ENCODE measurements around the gene PRKCH. TPM values are rescaled to one million over a fixed set of nuclear protein-coding genes. Genes with fewer than 3 reads are reported as not detected.
A peak's percentile ranks its signal among the peaks of the same experiment; 100 is the strongest.

PRKCH gene
- polyA plus RNA-seq, 4 donors: 5.9 to 17.3 (median 12.9) TPM

DNA sequence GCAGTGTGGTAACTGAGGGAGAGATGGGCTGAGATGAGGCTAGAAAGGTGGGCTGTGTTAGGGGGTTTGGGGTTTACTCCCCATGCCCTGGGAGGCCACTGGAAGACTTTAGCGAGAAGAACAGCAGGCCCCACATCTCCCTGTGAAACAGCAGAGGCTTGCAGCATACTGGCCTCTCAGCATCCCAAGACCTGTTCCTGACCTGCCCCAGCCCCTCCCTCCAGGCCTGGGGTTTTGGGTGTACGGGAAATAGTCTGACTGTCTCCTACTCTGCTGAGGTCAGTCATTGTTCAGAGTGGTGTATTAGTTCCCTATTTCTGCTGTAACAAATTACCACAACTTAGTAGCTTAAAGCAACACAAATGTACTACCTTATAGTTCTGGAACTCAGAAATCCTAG lies 270.5 kb downstream of the PRKCH start:
- Histone ChIP-seq H3K27ac (ENCODE audit: low read depth in 1 of 3, low read length in 2 of 3) (no peak overlapping the region), H3K36me3 (ENCODE audit: control insufficient read depth in 3 of 3, insufficient read depth in 2 of 3, low read depth in 1 of 3, low read length in 3 of 3) (no peaks in the 10 kb centered on the region), H3K4me1 (ENCODE audit: control insufficient read depth in 3 of 3, insufficient read depth in 2 of 3, low read depth in 1 of 3, low read length in 2 of 3) (peaks cover 0 to 3% (median 0%) of the 10 kb centered on the region in 3 donors), H3K9me3 (ENCODE audit: control insufficient read depth in 2 of 2, insufficient read depth in 1 of 2, low read depth in 1 of 2, low read length in 1 of 2) (peaks cover 0 to 7% of the 10 kb centered on the region in 2 donors), H3K27me3 (ENCODE audit: control insufficient read depth in 3 of 3, insufficient read depth in 3 of 3, low read length in 3 of 3) (no peaks in the 10 kb centered on the region), H3K4me3 (ENCODE audit: low read depth in 1 of 3, low read length in 3 of 3) (no peak overlapping the region)
- WGBS, 3 donors: 93 to 95% (median 93%) methylated on average over 2 of the region's 2 CpGs
- DNase-seq: no peak
- FAIRE-seq: no peak

DNA sequence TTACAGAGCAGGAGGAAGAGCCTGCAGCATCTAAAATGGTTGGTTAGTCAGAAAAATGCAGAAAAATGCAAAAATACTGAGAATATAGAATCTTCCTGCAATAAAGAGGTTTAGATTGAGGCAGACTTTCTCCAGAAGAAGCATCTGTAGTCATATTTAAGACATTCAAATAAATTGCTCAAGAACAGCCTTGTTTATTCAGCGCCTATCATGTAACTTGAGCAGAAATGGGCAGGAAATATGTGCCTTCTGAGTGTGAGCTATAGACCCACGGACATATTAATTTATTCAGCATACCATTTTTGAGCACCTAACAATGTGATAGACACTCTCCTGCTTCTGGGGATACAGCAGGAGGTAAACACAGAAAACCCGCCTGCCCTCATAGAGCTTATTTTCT lies 272.0 kb downstream of the PRKCH start:
- no peak overlapping the region for H3K27ac ChIP-seq (ENCODE audit: low read depth in 1 of 3, low read length in 2 of 3)
- FAIRE-seq: no peak
- DNase-seq: no peak
- WGBS, 3 donors: 85 to 91% (median 89%) methylated on average over 3 of the region's 3 CpGs
- H3K4me3 ChIP-seq (ENCODE audit: low read depth in 1 of 3, low read length in 3 of 3): no peak overlapping the region
- H3K4me1 ChIP-seq (ENCODE audit: control insufficient read depth in 3 of 3, insufficient read depth in 2 of 3, low read depth in 1 of 3, low read length in 2 of 3): peaks cover 0 to 3% (median 0%) of the 10 kb centered on the region in 3 donors
- peaks cover 0 to 7% of the 10 kb centered on the region in 2 donors for H3K9me3 ChIP-seq (ENCODE audit: control insufficient read depth in 2 of 2, insufficient read depth in 1 of 2, low read depth in 1 of 2, low read length in 1 of 2)
- no peaks in the 10 kb centered on the region for H3K27me3 ChIP-seq (ENCODE audit: control insufficient read depth in 3 of 3, insufficient read depth in 3 of 3, low read length in 3 of 3)
- no peaks in the 10 kb centered on the region for H3K36me3 ChIP-seq (ENCODE audit: control insufficient read depth in 3 of 3, insufficient read depth in 2 of 3, low read depth in 1 of 3, low read length in 3 of 3)

GRCh38 chr14:61596990-61597389 lies 275.6 kb downstream of the PRKCH start:
- FAIRE-seq (no peak), DNase-seq (no peak)
- Histone ChIP-seq H3K4me1 (ENCODE audit: control insufficient read depth in 3 of 3, insufficient read depth in 2 of 3, low read depth in 1 of 3, low read length in 2 of 3) (no peaks in the 10 kb centered on the region), H3K9me3 (ENCODE audit: control insufficient read depth in 2 of 2, insufficient read depth in 1 of 2, low read depth in 1 of 2, low read length in 1 of 2) (peaks cover 0 to 6% of the 10 kb centered on the region in 2 donors), H3K4me3 (ENCODE audit: low read depth in 1 of 3, low read length in 3 of 3) (no peak overlapping the region), H3K27ac (ENCODE audit: low read depth in 1 of 3, low read length in 2 of 3) (no peak overlapping the region), H3K36me3 (ENCODE audit: control insufficient read depth in 3 of 3, insufficient read depth in 2 of 3, low read depth in 1 of 3, low read length in 3 of 3) (no peaks in the 10 kb centered on the region), H3K27me3 (ENCODE audit: control insufficient read depth in 3 of 3, insufficient read depth in 3 of 3, low read length in 3 of 3) (no peaks in the 10 kb centered on the region)
- 54 to 71% (median 66%) methylated on average over 5 of the region's 5 CpGs for WGBS, 3 donors

- peak overlapping the region in 1 of 3 donors; percentile 45 for H3K27ac ChIP-seq (ENCODE audit: low read depth in 1 of 3, low read length in 2 of 3)
- H3K4me3 ChIP-seq (ENCODE audit: low read depth in 1 of 3, low read length in 3 of 3): no peak overlapping the region
- no peaks in the 10 kb centered on the region for H3K36me3 ChIP-seq (ENCODE audit: control insufficient read depth in 3 of 3, insufficient read depth in 2 of 3, low read depth in 1 of 3, low read length in 3 of 3)
- no peaks in the 10 kb centered on the region for H3K9me3 ChIP-seq (ENCODE audit: control insufficient read depth in 2 of 2, insufficient read depth in 1 of 2, low read depth in 1 of 2, low read length in 1 of 2)
- no peak for FAIRE-seq
- peaks cover 0 to 4% (median 0%) of the 10 kb centered on the region in 3 donors for H3K4me1 ChIP-seq (ENCODE audit: control insufficient read depth in 3 of 3, insufficient read depth in 2 of 3, low read depth in 1 of 3, low read length in 2 of 3)
- H3K27me3 ChIP-seq (ENCODE audit: control insufficient read depth in 3 of 3, insufficient read depth in 3 of 3, low read length in 3 of 3): no peaks in the 10 kb centered on the region
- no peak for DNase-seq
- WGBS, 3 donors: 18 to 47% (median 20%) methylated on average over 1 of the region's 1 CpG
Measured at GRCh38 chr14:61598980-61599379, 277.6 kb downstream of the PRKCH start.

DNA sequence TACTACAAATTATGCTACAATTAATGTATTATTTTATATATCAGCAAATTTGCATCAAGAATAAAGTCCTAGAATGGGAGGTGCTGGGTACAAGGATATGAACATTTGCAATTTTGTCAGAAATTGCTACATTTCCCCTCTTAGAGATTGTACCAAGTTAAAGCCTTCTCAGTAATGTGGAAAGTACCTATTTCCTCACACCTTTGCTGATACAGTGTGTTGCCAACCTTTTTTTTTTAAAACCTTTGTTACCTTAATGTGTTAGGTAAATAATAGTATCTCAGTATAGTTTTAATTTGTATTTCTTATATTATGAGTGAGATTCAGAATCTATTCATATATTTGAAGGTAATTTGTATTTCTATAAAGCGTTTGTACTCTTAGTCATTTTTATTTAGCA lies 278.6 kb downstream of the PRKCH start:
- no peak overlapping the region for H3K4me3 ChIP-seq (ENCODE audit: low read depth in 1 of 3, low read length in 3 of 3)
- H3K36me3 ChIP-seq (ENCODE audit: control insufficient read depth in 3 of 3, insufficient read depth in 2 of 3, low read depth in 1 of 3, low read length in 3 of 3): no peaks in the 10 kb centered on the region
- no peak for DNase-seq
- 93 to 98% (median 97%) methylated on average over 1 of the region's 1 CpG for WGBS, 3 donors
- H3K27me3 ChIP-seq (ENCODE audit: control insufficient read depth in 3 of 3, insufficient read depth in 3 of 3, low read length in 3 of 3): no peaks in the 10 kb centered on the region
- H3K27ac ChIP-seq (ENCODE audit: low read depth in 1 of 3, low read length in 2 of 3): no peak overlapping the region
- peaks cover 0 to 4% (median 0%) of the 10 kb centered on the region in 3 donors for H3K4me1 ChIP-seq (ENCODE audit: control insufficient read depth in 3 of 3, insufficient read depth in 2 of 3, low read depth in 1 of 3, low read length in 2 of 3)
- H3K9me3 ChIP-seq (ENCODE audit: control insufficient read depth in 2 of 2, insufficient read depth in 1 of 2, low read depth in 1 of 2, low read length in 1 of 2): no peaks in the 10 kb centered on the region
- FAIRE-seq: no peak

Other genes starting within 250 kb of the PRKCH start
- gene TMEM30B, start 40.2 kb upstream of the PRKCH start, polyA plus RNA-seq: 10 to 100 TPM; 21.6 to 41.3 (median 30.5) TPM

Data from small intestine (tissue), 7 donors.